NT2/D1 (cell line): ENCODE results near the gene PAK2.
A peak's percentile ranks its signal among the peaks of the same experiment; 100 is the strongest.
"Not testable (repeated sequence)": the region's sequence is repeated elsewhere in the genome, so short reads cannot be mapped to it uniquely, and the experiment has no call there.

Source experiments
- DNase-seq: peaks from one replicate; pipeline ENCODE4 v3.0.0-alpha.2; 2011; ENCODE audit warnings: low read depth, low spot score
- H3K27me3 ChIP-seq: 2 replicates; pipeline ENCODE4 v1.6.0; 2011; ENCODE audit warnings: mild to moderate bottlenecking; ENCODE audit not compliant: insufficient read length, insufficient read depth
- H3K36me3 ChIP-seq: 2 replicates; pipeline ENCODE4 v1.6.1; 2011; ENCODE audit warnings: mild to moderate bottlenecking, low read length, mixed read lengths; ENCODE audit not compliant: insufficient read depth, insufficient read length
- H3K4me1 ChIP-seq: 2 replicates; pipeline ENCODE4 v1.5.1; 2011; ENCODE audit not compliant: insufficient read depth, insufficient read length
- H3K4me3 ChIP-seq: 2 replicates; pipeline ENCODE4 v1.5.1; 2011; ENCODE audit warnings: low read depth; ENCODE audit not compliant: insufficient read length
- H3K9ac ChIP-seq: 2 replicates; pipeline ENCODE4 v1.6.0; 2011; ENCODE audit warnings: low read depth; ENCODE audit not compliant: insufficient read length
- H3K9me3 ChIP-seq: 2 replicates; pipeline ENCODE4 v1.5.1; 2011; ENCODE audit warnings: mild to moderate bottlenecking, low read length; ENCODE audit not compliant: insufficient read depth
- SUZ12 ChIP-seq: IDR thresholded peaks from 2 replicates; pipeline ENCODE4 v1.6.1; 2011; ENCODE audit not compliant: insufficient read length, insufficient read depth; ENCODE audit errors: extremely low read depth
- YY1 ChIP-seq: IDR thresholded peaks from 2 replicates; pipeline ENCODE4 v1.6.1; 2011; ENCODE audit not compliant: insufficient read length, insufficient read depth
- ZNF274 ChIP-seq: IDR thresholded peaks from 2 replicates; pipeline ENCODE4 v1.6.1; 2011; ENCODE audit warnings: mild to moderate bottlenecking, low read depth, low read length

PAK2 gene

GRCh38 chr3:196712514-196713413 is 26.9 kb upstream of the PAK2 start:
- Histone ChIP-seq H3K4me3 (peak overlapping the region; percentile 85), H3K9me3 (no peaks in the 10 kb centered on the region), H3K9ac (peak overlapping the region; percentile 92), H3K27me3 (peaks cover 13% of the 10 kb centered on the region), H3K36me3 (peaks cover 6% of the 10 kb centered on the region), H3K4me1 (no peaks in the 10 kb centered on the region)
- peak; percentile 32 for DNase-seq
- TF ChIP-seq ZNF274 (no peak), YY1 (no peak), SUZ12 (no peak)

- H3K9ac ChIP-seq, DNase-seq, H3K27me3 ChIP-seq, H3K4me1 ChIP-seq, H3K4me3 ChIP-seq, H3K9me3 ChIP-seq: not testable (repeated sequence)
- peaks cover 16% of the 10 kb centered on the region for H3K36me3 ChIP-seq
Observed at GRCh38 chr3:196717162-196717561, 22.5 kb upstream of the PAK2 start.

GRCh38 chr3:196721097-196721496 is 18.6 kb upstream of the PAK2 start:
- Histone ChIP-seq H3K9ac (no peak overlapping the region), H3K4me3 (no peak overlapping the region), H3K27me3 (no peaks in the 10 kb centered on the region), H3K36me3 (peaks cover 33% of the 10 kb centered on the region), H3K4me1 (no peaks in the 10 kb centered on the region), H3K9me3 (no peaks in the 10 kb centered on the region)
- no peak for TF ChIP-seq SUZ12
- TF ChIP-seq ZNF274 = no peak
- no peak for TF ChIP-seq YY1
- no peak for DNase-seq

- Histone ChIP-seq H3K36me3 (peaks cover 29% of the 10 kb centered on the region), H3K27me3 (no peaks in the 10 kb centered on the region), H3K9ac (no peak overlapping the region), H3K9me3 (no peaks in the 10 kb centered on the region), H3K4me1 (no peaks in the 10 kb centered on the region), H3K4me3 (no peak overlapping the region)
- no peak for DNase-seq
- TF ChIP-seq SUZ12 = no peak
- no peak for TF ChIP-seq ZNF274
- TF ChIP-seq YY1 = no peak
Observed at GRCh38 chr3:196726788-196727675, 12.6 kb upstream of the PAK2 start.

GRCh38 chr3:196735751-196736150 is 3.9 kb upstream of the PAK2 start:
- no peak for DNase-seq
- peaks cover 8% of the 10 kb centered on the region for H3K36me3 ChIP-seq
- no peak overlapping the region for H3K9ac ChIP-seq
- H3K4me3 ChIP-seq = no peak overlapping the region
- H3K9me3 ChIP-seq = no peaks in the 10 kb centered on the region
- no peaks in the 10 kb centered on the region for H3K4me1 ChIP-seq
- TF ChIP-seq SUZ12 = no peak
- TF ChIP-seq ZNF274 = no peak
- TF ChIP-seq YY1 = no peak
- H3K27me3 ChIP-seq = no peaks in the 10 kb centered on the region

GRCh38 chr3:196736670-196737374 is 2.8 kb upstream of the PAK2 start:
- no peaks in the 10 kb centered on the region for H3K27me3 ChIP-seq
- H3K36me3 ChIP-seq = peaks cover 8% of the 10 kb centered on the region
- no peak overlapping the region for H3K4me3 ChIP-seq
- no peak for DNase-seq
- TF ChIP-seq SUZ12 (no peak), ZNF274 (no peak), YY1 (no peak)
- H3K4me1 ChIP-seq = no peaks in the 10 kb centered on the region
- no peaks in the 10 kb centered on the region for H3K9me3 ChIP-seq
- no peak overlapping the region for H3K9ac ChIP-seq

- Histone ChIP-seq H3K27me3 (no peaks in the 10 kb centered on the region), H3K9ac (no peak overlapping the region), H3K4me1 (no peaks in the 10 kb centered on the region), H3K9me3 (no peaks in the 10 kb centered on the region), H3K4me3 (no peak overlapping the region), H3K36me3 (peaks cover 6% of the 10 kb centered on the region)
- TF ChIP-seq YY1 (no peak), SUZ12 (no peak), ZNF274 (no peak)
- DNase-seq = no peak
Observed at GRCh38 chr3:196737655-196738054, 2.0 kb upstream of the PAK2 start.
